HG03342 (cell line): ENCODE measurements around the gene ERN1.

Experiments
- ATAC-seq: cut with Tn5 transposase; IDR thresholded peaks from one replicate; pipeline ENCODE4 v1.9.1; 2021; ENCODE audit warnings: mild to moderate bottlenecking, moderate library complexity; ENCODE audit not compliant: unreplicated experiment

ERN1 gene

GRCh38 chr17:64158406-64158805, 28.5 kb upstream of the ERN1 start:
- no peak for ATAC-seq

- no peak for ATAC-seq
Observed at GRCh38 chr17:64157669-64158180, 27.8 kb upstream of the ERN1 start.

GRCh38 chr17:64156670-64157069, 26.7 kb upstream of the ERN1 start:
- ATAC-seq: no peak

GRCh38 chr17:64155751-64156544, 26.0 kb upstream of the ERN1 start:
- no peak for ATAC-seq

GRCh38 chr17:64155129-64155528, 25.2 kb upstream of the ERN1 start:
- ATAC-seq: no peak

GRCh38 chr17:64154717-64155116, 24.8 kb upstream of the ERN1 start:
- ATAC-seq: no peak

GRCh38 chr17:64154313-64154695, 24.4 kb upstream of the ERN1 start:
- no peak for ATAC-seq

- no peak for ATAC-seq
Observed at GRCh38 chr17:64153565-64154312, 23.8 kb upstream of the ERN1 start.

- ATAC-seq: no peak
Observed at GRCh38 chr17:64152428-64153125, 22.6 kb upstream of the ERN1 start.

- ATAC-seq: no peak
Observed at GRCh38 chr17:64151016-64151368, 21.0 kb upstream of the ERN1 start.

GRCh38 chr17:64150237-64151015, 20.5 kb upstream of the ERN1 start:
- ATAC-seq: no peak

- ATAC-seq: no peak
Observed at GRCh38 chr17:64149196-64149595, 19.3 kb upstream of the ERN1 start.

- no peak for ATAC-seq
Observed at GRCh38 chr17:64148699-64149098, 18.8 kb upstream of the ERN1 start.

GRCh38 chr17:64148017-64148631, 18.2 kb upstream of the ERN1 start:
- no peak for ATAC-seq

GRCh38 chr17:64147110-64148016, 17.4 kb upstream of the ERN1 start:
- ATAC-seq: no peak

GRCh38 chr17:64146418-64147109, 16.6 kb upstream of the ERN1 start:
- ATAC-seq: no peak

GRCh38 chr17:64145751-64146417, 15.9 kb upstream of the ERN1 start:
- ATAC-seq: peak; percentile 93

- no peak for ATAC-seq
Observed at GRCh38 chr17:64145375-64145750, 15.4 kb upstream of the ERN1 start.
